ENCODE measurements around the gene AREG.

AREG gene

DNA sequence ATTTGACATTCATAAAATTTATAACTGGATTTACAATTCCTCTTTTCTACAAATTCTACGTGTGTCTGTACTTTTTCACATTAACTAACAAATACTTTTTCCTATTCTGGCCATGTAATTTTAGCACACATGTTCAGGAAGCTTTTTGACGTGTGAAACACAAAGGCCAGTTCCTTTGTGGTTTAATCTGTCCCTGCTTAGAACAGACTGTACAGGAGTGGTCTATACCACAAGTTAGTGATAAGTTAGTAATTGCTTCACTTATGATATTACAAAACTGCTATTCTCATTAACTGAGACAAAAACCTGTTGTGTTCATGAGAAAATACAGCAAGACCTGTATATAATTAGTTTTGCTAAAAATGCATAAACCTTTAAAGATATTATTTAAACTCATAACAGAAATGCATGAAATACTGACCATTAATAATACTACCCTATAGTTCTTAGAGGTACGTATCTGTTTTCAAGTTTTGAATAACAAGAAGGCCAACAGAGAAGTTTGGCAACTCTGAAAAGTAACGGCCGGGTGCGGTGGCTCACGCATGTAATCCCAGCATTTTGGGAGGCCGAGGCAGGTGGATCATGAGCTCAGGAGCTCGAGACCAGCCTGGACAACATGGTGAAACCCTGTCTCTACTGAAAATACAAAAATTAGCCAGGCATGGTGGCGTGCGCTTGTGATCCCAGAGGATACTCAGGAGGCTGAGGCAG lies 13.7 kb upstream of the AREG start:
- DNase-seq (ENCODE audit: low read depth), result no peak
- H3K4me3 ChIP-seq (ENCODE audit: low read depth, low read length), result no peak overlapping the region
- TF ChIP-seq, protein P1, sequence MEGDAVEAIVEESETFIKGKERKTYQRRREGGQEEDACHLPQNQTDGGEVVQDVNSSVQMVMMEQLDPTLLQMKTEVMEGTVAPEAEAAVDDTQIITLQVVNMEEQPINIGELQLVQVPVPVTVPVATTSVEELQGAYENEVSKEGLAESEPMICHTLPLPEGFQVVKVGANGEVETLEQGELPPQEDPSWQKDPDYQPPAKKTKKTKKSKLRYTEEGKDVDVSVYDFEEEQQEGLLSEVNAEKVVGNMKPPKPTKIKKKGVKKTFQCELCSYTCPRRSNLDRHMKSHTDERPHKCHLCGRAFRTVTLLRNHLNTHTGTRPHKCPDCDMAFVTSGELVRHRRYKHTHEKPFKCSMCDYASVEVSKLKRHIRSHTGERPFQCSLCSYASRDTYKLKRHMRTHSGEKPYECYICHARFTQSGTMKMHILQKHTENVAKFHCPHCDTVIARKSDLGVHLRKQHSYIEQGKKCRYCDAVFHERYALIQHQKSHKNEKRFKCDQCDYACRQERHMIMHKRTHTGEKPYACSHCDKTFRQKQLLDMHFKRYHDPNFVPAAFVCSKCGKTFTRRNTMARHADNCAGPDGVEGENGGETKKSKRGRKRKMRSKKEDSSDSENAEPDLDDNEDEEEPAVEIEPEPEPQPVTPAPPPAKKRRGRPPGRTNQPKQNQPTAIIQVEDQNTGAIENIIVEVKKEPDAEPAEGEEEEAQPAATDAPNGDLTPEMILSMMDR (IDR thresholded peaks at IDR 0.05; ENCODE audit: insufficient read depth, low read depth, low read length, missing control alignments), result no peak

DNA sequence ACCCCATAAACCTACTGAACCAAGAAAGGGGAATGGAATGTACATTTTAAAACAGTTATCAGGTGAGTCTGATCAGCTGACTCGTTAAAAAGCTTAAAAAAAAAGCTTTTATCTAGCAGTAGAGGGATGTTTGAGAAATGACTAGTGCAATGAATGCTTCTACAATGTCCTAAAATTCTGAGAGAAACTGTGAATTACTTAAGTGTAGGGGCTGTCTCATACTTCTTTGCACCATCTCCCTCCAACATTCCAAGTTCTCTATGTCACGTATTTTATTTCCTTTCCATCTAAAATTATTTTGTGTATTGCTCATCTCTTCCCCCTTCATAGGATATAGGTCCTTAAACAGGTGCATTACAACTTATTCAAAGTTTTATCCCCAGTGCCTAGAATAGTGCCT lies 11.9 kb upstream of the AREG start:
- no peak overlapping the region for H3K4me3 ChIP-seq (ENCODE audit: low read depth, low read length)
- TF ChIP-seq, protein P1 (IDR thresholded peaks at IDR 0.05; ENCODE audit: insufficient read depth, low read depth, low read length, missing control alignments), result no peak
- no peak for DNase-seq (ENCODE audit: low read depth)

DNA sequence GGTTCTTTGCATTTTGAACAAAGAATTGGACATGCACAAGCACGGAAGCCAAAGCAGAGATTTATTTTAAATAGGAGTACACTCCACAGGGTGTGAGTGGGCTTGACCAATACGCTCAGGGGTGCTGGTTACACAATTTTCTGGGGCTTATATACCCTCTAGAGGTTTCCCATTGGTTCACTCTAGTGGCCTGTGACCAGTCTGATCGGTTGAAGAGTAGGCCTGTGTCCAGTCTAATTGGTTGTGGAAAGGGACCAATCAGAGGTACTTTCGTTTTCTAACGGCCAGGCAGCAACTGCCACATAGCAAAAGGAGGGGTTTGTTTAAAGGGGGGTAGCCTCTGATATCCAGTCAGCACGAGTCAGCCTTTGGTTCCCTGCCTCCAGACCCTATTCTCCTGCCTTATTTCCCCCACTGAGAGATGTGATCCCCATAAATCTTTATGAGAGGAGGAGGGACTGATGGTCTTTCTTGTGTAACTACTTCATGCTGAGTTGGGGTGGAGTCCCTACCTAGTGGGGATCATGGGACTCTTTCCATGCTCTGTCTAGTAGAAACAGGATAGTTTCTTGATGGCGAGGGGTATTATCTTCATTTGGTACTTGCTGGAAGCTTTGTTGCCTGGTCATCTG lies 11.3 kb upstream of the AREG start:
- H3K4me3 ChIP-seq (ENCODE audit: low read depth, low read length), result no peak overlapping the region
- DNase-seq (ENCODE audit: low read depth), result peak; percentile 7
- TF ChIP-seq, protein P1 (IDR thresholded peaks at IDR 0.05; ENCODE audit: insufficient read depth, low read depth, low read length, missing control alignments), result no peak

DNA sequence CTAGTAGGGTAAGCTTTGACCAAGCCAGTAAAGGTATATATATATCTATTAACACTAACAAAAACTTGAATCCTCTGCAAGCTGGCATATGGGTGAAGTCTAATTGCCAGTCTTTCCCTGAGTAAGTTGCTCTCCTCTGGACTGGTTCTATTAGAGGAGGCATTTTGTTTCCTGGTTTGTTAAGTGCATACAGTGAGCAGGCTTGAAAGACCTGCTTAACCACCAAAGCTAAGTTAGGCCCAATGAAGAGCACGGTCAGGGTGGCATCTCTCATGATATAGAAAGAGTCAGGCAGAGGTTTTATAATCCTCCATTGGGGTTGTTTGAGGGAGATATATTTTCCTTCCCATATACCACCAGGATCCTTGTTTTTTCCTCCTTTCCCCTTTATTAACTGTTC lies 9.6 kb upstream of the AREG start:
- no peak for DNase-seq (ENCODE audit: low read depth)
- H3K4me3 ChIP-seq (ENCODE audit: low read depth, low read length), result no peak overlapping the region
- TF ChIP-seq, protein P1 (IDR thresholded peaks at IDR 0.05; ENCODE audit: insufficient read depth, low read depth, low read length, missing control alignments), result no peak

DNA sequence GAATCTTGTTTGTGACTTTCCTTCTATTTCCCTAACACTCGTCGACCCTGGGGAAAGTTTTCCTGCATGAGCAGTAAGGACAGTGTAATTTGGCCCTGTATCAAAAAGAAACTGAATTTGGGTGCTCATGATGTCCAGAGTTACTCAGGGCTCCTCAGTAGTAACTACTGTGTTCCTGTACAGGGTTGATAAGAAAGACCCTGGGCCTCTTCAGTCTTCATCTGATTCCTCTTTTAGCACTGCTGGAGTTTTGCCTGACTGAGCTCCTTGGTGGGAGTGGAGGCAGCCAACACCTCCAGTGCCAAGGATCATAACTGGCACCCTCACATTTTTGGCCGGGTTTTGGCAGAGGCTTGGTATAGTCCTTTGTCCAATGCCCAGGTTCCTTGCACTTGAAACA lies 7.1 kb upstream of the AREG start:
- TF ChIP-seq, protein P1 (IDR thresholded peaks at IDR 0.05; ENCODE audit: insufficient read depth, low read depth, low read length, missing control alignments), result no peak
- DNase-seq (ENCODE audit: low read depth), result no peak
- H3K4me3 ChIP-seq (ENCODE audit: low read depth, low read length), result no peak overlapping the region

DNA sequence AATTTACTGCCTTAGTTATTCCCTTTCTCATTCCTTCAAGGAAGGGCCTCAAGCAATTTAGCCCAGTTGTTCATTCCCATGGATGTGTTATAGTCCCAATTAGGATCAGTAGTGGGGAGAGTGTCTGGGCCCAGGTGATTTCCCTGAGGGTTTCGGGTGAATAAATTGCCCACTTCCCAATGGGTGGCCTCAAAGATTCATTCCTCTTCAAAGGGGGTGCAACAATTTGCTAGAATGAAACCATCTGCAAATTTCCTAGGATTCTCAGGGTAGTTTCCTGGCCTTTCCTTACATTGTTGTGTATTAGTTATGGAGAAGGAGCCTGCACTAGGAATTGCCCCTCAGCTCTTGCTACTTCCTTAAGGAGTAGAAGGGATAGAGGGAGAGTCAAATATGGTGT lies 6.3 kb upstream of the AREG start:
- no peak for DNase-seq (ENCODE audit: low read depth)
- no peak overlapping the region for H3K4me3 ChIP-seq (ENCODE audit: low read depth, low read length)
- TF ChIP-seq, protein P1 (IDR thresholded peaks at IDR 0.05; ENCODE audit: insufficient read depth, low read depth, low read length, missing control alignments), result no peak
